ENCODE results near the gene GALNT1. TPM values are rescaled to one million over a fixed set of nuclear protein-coding genes. Genes with fewer than 3 reads are reported as not detected.

GALNT1 gene
- total and polyA plus RNA-seq, 10 donors = 13.9 to 67.1 (median 49.9) TPM

GRCh38 chr18:35728676-35729075 lies 147.1 kb downstream of the GALNT1 start:
- no peaks in the 10 kb centered on the region for H3K27me3 ChIP-seq (replicated peaks in 1 of 7)
- no peaks in the 10 kb centered on the region for H3K4me1 ChIP-seq
- 69 to 84% (median 82%) methylated on average over 3 of the region's 3 CpGs for WGBS, 5 donors
- H3K36me3 ChIP-seq = no peaks in the 10 kb centered on the region
- H3K27ac ChIP-seq = no peak overlapping the region
- intact Hi-C loops (cut with DNase I; ENCODE audit: low total_unique reads) = no loop called here
- no peak for TF ChIP-seq POLR2AphosphoS5 (IDR thresholded peaks at IDR 0.05)
- no peak for TF ChIP-seq CTCF (IDR thresholded peaks at IDR 0.05 in 8 of 11, conservative IDR thresholded peaks at IDR 0.05 in 3 of 11)
- no peak for TF ChIP-seq POLR2A (IDR thresholded peaks at IDR 0.05)
- no peak overlapping the region for H3K4me3 ChIP-seq
- H3K9me3 ChIP-seq = peaks cover 0 to 25% (median 8%) of the 10 kb centered on the region in 8 donors
- DNase-seq = no peak

GRCh38 chr18:35729991-35730668 lies 148.6 kb downstream of the GALNT1 start:
- intact Hi-C loops (cut with DNase I; ENCODE audit: low total_unique reads) = no loop called here
- 64 to 68% (median 67%) methylated on average over 3 of the region's 3 CpGs for WGBS, 5 donors
- no peak for DNase-seq
- Histone ChIP-seq H3K36me3 (no peaks in the 10 kb centered on the region), H3K27ac (no peak overlapping the region), H3K4me1 (no peaks in the 10 kb centered on the region), H3K9me3 (peaks cover 0 to 22% (median 8%) of the 10 kb centered on the region in 8 donors), H3K27me3 (replicated peaks in 1 of 7) (no peaks in the 10 kb centered on the region), H3K4me3 (no peak overlapping the region)
- TF ChIP-seq CTCF (IDR thresholded peaks at IDR 0.05 in 8 of 11, conservative IDR thresholded peaks at IDR 0.05 in 3 of 11) (no peak), POLR2A (IDR thresholded peaks at IDR 0.05) (no peak), POLR2AphosphoS5 (IDR thresholded peaks at IDR 0.05) (no peak)

- H3K4me1 ChIP-seq = no peaks in the 10 kb centered on the region
- H3K9me3 ChIP-seq = peaks cover 0 to 22% (median 8%) of the 10 kb centered on the region in 8 donors
- intact Hi-C loops (cut with DNase I; ENCODE audit: low total_unique reads) = no loop called here
- no peak overlapping the region for H3K27ac ChIP-seq
- DNase-seq = no peak
- no peak overlapping the region for H3K4me3 ChIP-seq
- H3K27me3 ChIP-seq (replicated peaks in 1 of 7) = no peaks in the 10 kb centered on the region
- H3K36me3 ChIP-seq = no peaks in the 10 kb centered on the region
- 83 to 88% (median 85%) methylated on average over 12 of the region's 12 CpGs for WGBS, 5 donors
- TF ChIP-seq CTCF (IDR thresholded peaks at IDR 0.05 in 8 of 11, conservative IDR thresholded peaks at IDR 0.05 in 3 of 11) = no peak
- no peak for TF ChIP-seq POLR2A (IDR thresholded peaks at IDR 0.05)
- TF ChIP-seq POLR2AphosphoS5 (IDR thresholded peaks at IDR 0.05) = no peak
Measured at GRCh38 chr18:35730691-35731370, 149.3 kb downstream of the GALNT1 start.

GRCh38 chr18:35731701-35732100 lies 150.2 kb downstream of the GALNT1 start:
- Histone ChIP-seq H3K9me3 (peaks cover 0 to 22% (median 8%) of the 10 kb centered on the region in 8 donors), H3K4me1 (no peaks in the 10 kb centered on the region), H3K36me3 (no peaks in the 10 kb centered on the region), H3K27me3 (replicated peaks in 1 of 7) (no peaks in the 10 kb centered on the region), H3K27ac (no peak overlapping the region), H3K4me3 (no peak overlapping the region)
- intact Hi-C loops (cut with DNase I; ENCODE audit: low total_unique reads) = no loop called here
- TF ChIP-seq POLR2AphosphoS5 (IDR thresholded peaks at IDR 0.05) (no peak), CTCF (IDR thresholded peaks at IDR 0.05 in 8 of 11, conservative IDR thresholded peaks at IDR 0.05 in 3 of 11) (no peak), POLR2A (IDR thresholded peaks at IDR 0.05) (no peak)
- DNase-seq = no peak
